Endothelial cell of umbilical vein (primary cell): ENCODE measurements around the gene RBM33. TPM values are rescaled to one million over a fixed set of nuclear protein-coding genes. Genes with fewer than 3 reads are reported as not detected.

Experiments used
- BruUV-seq: library from RNA; stranded (reverse); fragments of 400-500 nt; replicated peaks from 2 replicates; lab custom pipeline; 2021; lab: Mats Ljungman, UMichigan
- CTCF ChIA-PET: fragments of 300-600, 350-600 bp; sonication (Branson Sonifier 250); formaldehyde crosslinking; loops from one replicate; lab custom pipeline; 2021; ENCODE audit warnings: antibody characterized with exemption, inconsistent platforms; lab: Charles Lee
- POLR2A ChIA-PET: fragments of 300-600, 350-600 bp; sonication (Branson Sonifier 250); formaldehyde crosslinking; loops from one replicate; lab custom pipeline; 2021; ENCODE audit warnings: antibody characterized with exemption, inconsistent platforms; lab: Charles Lee
- DNase-seq: peaks from one replicate; pipeline ENCODE4 v3.0.0-alpha.2; 2011; ENCODE audit warnings: low read depth, low spot score
- FAIRE-seq: peaks from 2 replicates; lab custom pipeline; 2011; peaks lifted over from hg19 to GRCh38; lab: Jason Lieb, UNC
- H2AFZ ChIP-seq: 2 replicates; pipeline ENCODE4 v1.6.0; 2012; ENCODE audit warnings: low read depth, low read length, control low read depth, inconsistent platforms
- H3K27ac ChIP-seq: 2 replicates; pipeline ENCODE4 v1.5.1; 2011; ENCODE audit warnings: low read depth, mild to moderate bottlenecking, control low read depth, low read length, moderate library complexity; ENCODE audit not compliant: insufficient read depth
- H3K27me3 ChIP-seq, 2 experiments: 2 replicates each; pipeline versions ENCODE4 v1.6.0 to v1.6.1; 2011; ENCODE audit warnings: low read length in 2 of 2, mixed read lengths in 1 of 2; ENCODE audit not compliant: control insufficient read depth in 2 of 2, insufficient read depth in 2 of 2
- H3K36me3 ChIP-seq, 2 experiments: 2 replicates in 1 of 2; 3 replicates in 1 of 2; pipeline ENCODE4 v1.5.1; 2011; ENCODE audit warnings: low read length in 2 of 2, mild to moderate bottlenecking in 1 of 2, moderate library complexity in 1 of 2; ENCODE audit not compliant: control insufficient read depth in 2 of 2, insufficient read depth in 2 of 2; ENCODE audit errors: extremely low read depth in 1 of 2
- H3K4me1 ChIP-seq: 3 replicates; pipeline ENCODE4 v1.5.1; 2011; ENCODE audit warnings: mild to moderate bottlenecking, low read length; ENCODE audit not compliant: control insufficient read depth, insufficient read depth; ENCODE audit errors: extremely low read depth
- H3K4me2 ChIP-seq: 2 replicates; pipeline ENCODE4 v1.6.1; 2011; ENCODE audit warnings: low read length, control low read depth, mixed read lengths; ENCODE audit not compliant: insufficient read depth
- H3K4me3 ChIP-seq, 3 experiments: fragments of 200-600 bp in 1 of 3; sonication (generic), shearing (Covaris generic) in 1 of 3; replicated peaks in 1 of 3; 2 replicates each; pipeline ENCODE4 v1.5.1; 2011 to 2016; ENCODE audit warnings: control low read depth in 3 of 3, low read length in 3 of 3, mild to moderate bottlenecking in 2 of 3, inconsistent platforms in 1 of 3, low read depth in 1 of 3, moderate library complexity in 1 of 3; ENCODE audit not compliant: insufficient read depth in 1 of 3
- H3K79me2 ChIP-seq: 2 replicates; pipeline ENCODE4 v1.6.0; 2012; ENCODE audit warnings: low read length, inconsistent platforms; ENCODE audit not compliant: control insufficient read depth, insufficient read depth
- H3K9ac ChIP-seq: replicated peaks from 2 replicates; pipeline ENCODE3; 2011; ENCODE audit warnings: low read length, control low read depth; ENCODE audit not compliant: insufficient read depth; ENCODE audit errors: extremely low read depth
- H3K9me1 ChIP-seq: replicated peaks from 3 replicates; pipeline ENCODE4 v1.6.0; 2011; ENCODE audit warnings: mild to moderate bottlenecking, low read length; ENCODE audit not compliant: control insufficient read depth, insufficient read depth; ENCODE audit errors: extremely low read depth
- H3K9me3 ChIP-seq: replicated peaks from 2 replicates; pipeline ENCODE4 v1.5.1; 2012; ENCODE audit warnings: low read length, inconsistent platforms; ENCODE audit not compliant: control insufficient read depth, insufficient read depth
- H4K20me1 ChIP-seq: replicated peaks from 2 replicates; pipeline ENCODE3; 2011; ENCODE audit warnings: mild to moderate bottlenecking, low read length; ENCODE audit not compliant: control insufficient read depth, insufficient read depth; ENCODE audit errors: extremely low read depth
- EZH2 ChIP-seq: IDR thresholded peaks from 2 replicates; pipeline ENCODE4 v1.6.1; 2012; ENCODE audit warnings: borderline replicate concordance, low read depth, mild to moderate bottlenecking, moderate library complexity, low read length, inconsistent platforms; ENCODE audit not compliant: severe bottlenecking
- FOS ChIP-seq: IDR thresholded peaks from 2 replicates; pipeline ENCODE4 v1.6.1; 2011; ENCODE audit warnings: mild to moderate bottlenecking, low read length, moderate library complexity, borderline replicate concordance; ENCODE audit not compliant: insufficient read depth
- GATA2 ChIP-seq: IDR thresholded peaks from 2 replicates; pipeline ENCODE4 v1.7.0; 2011; ENCODE audit warnings: low read depth, mild to moderate bottlenecking, moderate library complexity, mixed read lengths, low read length; ENCODE audit not compliant: insufficient read length, insufficient read depth
- JUN ChIP-seq: IDR thresholded peaks from 2 replicates; pipeline ENCODE4 v1.6.1; 2011; ENCODE audit warnings: borderline replicate concordance, low read depth; ENCODE audit not compliant: insufficient read length, insufficient read depth
- MAX ChIP-seq: IDR thresholded peaks from 2 replicates; pipeline ENCODE4 v1.6.1; 2011; ENCODE audit not compliant: insufficient read depth, insufficient read length
- MYC ChIP-seq: IDR thresholded peaks from one replicate; pipeline ENCODE4 v1.6.1; 2011; ENCODE audit warnings: mild to moderate bottlenecking, low read depth, low read length
- POLR2A ChIP-seq: IDR thresholded peaks from 2 replicates; pipeline ENCODE4 v1.6.1; 2012; ENCODE audit warnings: low read depth, mild to moderate bottlenecking, control low read depth, low read length
- POLR2AphosphoS5 ChIP-seq: IDR thresholded peaks from 2 replicates; pipeline ENCODE4 v1.6.1; 2012; ENCODE audit warnings: low read depth, mild to moderate bottlenecking, control low read depth, low read length, moderate library complexity; ENCODE audit not compliant: insufficient read depth
- dilution Hi-C: fragments of 300-500 bp; cut with MboI; formaldehyde crosslinking; loops from one replicate; pipeline ENCODE4 v1.15.0; 2019; ENCODE audit warnings: low sequenced_read_pairs; ENCODE audit not compliant: extremely low pct_ligation_motif_present
- intact Hi-C: fragments of 100-400 bp; cut with micrococcal nuclease; formaldehyde crosslinking; loops from one replicate; pipeline ENCODE4 v1.10.0; 2022
- polyA plus RNA-seq, 4 experiments: library from polyadenylated mRNA; depleted of rRNA in 3 of 4; stranded (reverse) in 3 of 4; unstranded in 1 of 4; fragments of >200 nt; gene quantifications; 2 replicates each; pipeline versions ENCODE4 v1.2.1 to v1.2.3, GENCODE V29; 2011 to 2012; ENCODE audit warnings: missing spikeins in 1 of 4
- total RNA-seq: library from RNA; stranded (reverse); gene quantifications from 2 replicates; pipeline ENCODE4 v1.2.3, GENCODE V29; 2021

Gene RBM33
- total and polyA plus RNA-seq, 2 donors (not counting 3 experiments of a cell fraction or from before 2014, with no cell fraction given) = 16.2 to 68.2 TPM

DNA sequence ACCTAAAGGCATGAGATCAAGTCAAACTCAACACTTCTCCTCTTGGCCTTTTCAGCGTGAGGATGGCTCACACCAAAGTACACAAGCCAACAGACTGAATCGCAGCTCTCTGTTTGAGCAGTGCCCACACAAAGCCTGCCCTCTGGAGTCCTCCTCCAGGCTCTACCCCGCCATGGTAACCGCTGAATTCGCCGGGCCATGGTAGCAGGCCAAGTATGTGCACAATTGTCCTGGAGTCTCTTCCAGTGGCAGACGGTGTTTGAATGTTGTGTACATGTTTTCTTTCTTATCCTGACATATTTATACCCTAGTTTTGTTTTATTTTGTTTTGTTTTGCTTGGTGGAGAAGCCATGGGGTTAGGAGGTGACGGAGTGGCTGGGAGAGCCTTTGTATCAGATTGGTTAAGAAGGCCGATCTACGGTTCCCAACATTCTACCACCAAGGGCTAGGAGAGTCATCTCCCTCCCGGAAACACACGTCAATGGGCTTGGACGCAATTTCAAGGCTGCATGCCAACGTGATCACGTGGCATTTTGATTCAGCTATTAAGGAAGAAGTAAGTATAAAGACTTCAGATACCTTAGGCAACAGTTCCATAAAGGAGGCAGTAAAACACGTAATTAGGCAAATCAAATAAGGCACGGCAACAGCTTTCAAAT, 179.9 kb downstream of the RBM33 start:
- CTCF ChIA-PET = no interaction called here

GRCh38 chr7:155825336-155825735, 180.9 kb downstream of the RBM33 start:
- Histone ChIP-seq H3K4me3 (no peak overlapping the region), H3K4me1 (no peaks in the 10 kb centered on the region), H3K9me3 (no peaks in the 10 kb centered on the region), H3K9ac (no peak overlapping the region), H2AFZ (no peak overlapping the region), H3K4me2 (no peak overlapping the region), H3K27ac (no peak overlapping the region), H3K9me1 (no peaks in the 10 kb centered on the region), H3K36me3 (no peaks in the 10 kb centered on the region), H3K79me2 (no peaks in the 10 kb centered on the region), H3K27me3 (peaks cover 0 to 2% of the 10 kb centered on the region in 2 experiments), H4K20me1 (no peaks in the 10 kb centered on the region)
- DNase-seq (no peak), FAIRE-seq (no peak)
- ChIA-PET CTCF (no interaction called here), POLR2A (no interaction called here)
- dilution Hi-C loops (no loop called here), intact Hi-C loops (no loop called here)
- TF ChIP-seq JUN = no peak
- TF ChIP-seq GATA2 = no peak
- TF ChIP-seq MYC = no peak
- TF ChIP-seq POLR2A = no peak
- no peak for TF ChIP-seq EZH2
- no peak for TF ChIP-seq FOS
- no peak for TF ChIP-seq POLR2AphosphoS5
- BruUV-seq = no TSS peak

More for the DNA sequence above, 179.9 kb downstream of the RBM33 start:
- H3K79me2 ChIP-seq = no peaks in the 10 kb centered on the region
- POLR2A ChIA-PET = no interaction called here
- FAIRE-seq (no peak), DNase-seq (no peak)
- no peaks in the 10 kb centered on the region for H3K4me1 ChIP-seq
- no peak overlapping the region for H3K4me3 ChIP-seq
- no peaks in the 10 kb centered on the region for H3K9me3 ChIP-seq
- peaks cover 0 to 2% of the 10 kb centered on the region in 2 experiments for H3K27me3 ChIP-seq
- dilution Hi-C loops (no loop called here), intact Hi-C loops (no loop called here)
- no peak overlapping the region for H3K4me2 ChIP-seq
- no peaks in the 10 kb centered on the region for H4K20me1 ChIP-seq
- H3K27ac ChIP-seq = no peak overlapping the region
- H3K9ac ChIP-seq = no peak overlapping the region
- no peak for TF ChIP-seq MAX
- no peak overlapping the region for H2AFZ ChIP-seq
- H3K36me3 ChIP-seq = no peaks in the 10 kb centered on the region
- H3K9me1 ChIP-seq = no peaks in the 10 kb centered on the region
- BruUV-seq = no TSS peak
